Stimulated activated CD4-positive, alpha-beta T cell treated with anti-CD3 and anti-CD28 coated beads, TNF-alpha, amount 100 ng/mL, for 4 hours (primary cell): Measurements from ENCODE around the gene TIE1.

ENCODE experiments used
- DNase-seq, 3 experiments: peaks; one replicate each; pipeline ENCODE4 v3.0.0-alpha.2; 2020; ENCODE audit warnings: low read depth in 3 of 3

The TIE1 gene

GRCh38 chr1:43293896-43294760, 6.7 kb upstream of the TIE1 start:
- DNase-seq, result no peak

DNA sequence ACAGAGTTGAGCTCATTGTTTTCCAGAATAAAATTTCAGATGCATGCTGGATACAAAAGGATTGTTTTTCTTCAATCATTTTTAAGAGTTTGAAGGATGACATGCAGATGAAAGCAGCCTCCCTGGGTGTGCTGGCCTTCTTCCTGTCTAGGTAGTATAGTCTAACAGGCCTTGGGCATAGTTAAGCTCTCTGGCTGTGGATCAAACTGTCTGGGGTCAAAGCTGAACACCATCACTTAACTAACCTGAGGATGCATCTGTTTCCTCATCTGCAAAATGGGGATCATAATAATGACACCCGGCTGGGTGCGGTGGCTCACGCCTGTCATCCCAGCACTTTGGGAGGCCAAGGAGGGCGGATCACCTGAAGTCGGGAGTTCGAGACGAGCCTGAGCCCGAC, 6.0 kb upstream of the TIE1 start:
- DNase-seq, result no peak

GRCh38 chr1:43296207-43296606, 4.6 kb upstream of the TIE1 start:
- no peak for DNase-seq

DNA sequence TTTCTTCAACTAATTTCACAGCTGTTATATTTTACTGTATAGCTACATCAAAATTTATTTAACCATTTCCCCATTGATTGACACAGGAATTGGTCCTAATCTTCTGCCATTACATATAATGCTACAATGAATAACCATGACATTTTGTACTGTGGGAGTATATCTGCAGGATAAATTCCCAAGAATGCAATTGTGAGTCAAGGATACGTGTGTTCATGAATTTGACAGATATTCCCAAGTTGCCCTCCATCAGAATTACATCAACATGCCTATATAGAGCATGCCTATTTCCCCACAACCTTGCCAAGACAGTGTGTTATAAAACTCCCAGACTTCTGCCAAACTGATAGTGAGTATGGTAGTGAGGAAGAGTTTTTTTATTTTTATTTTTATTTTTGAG, 2.7 kb upstream of the TIE1 start:
- DNase-seq, result no peak

DNA sequence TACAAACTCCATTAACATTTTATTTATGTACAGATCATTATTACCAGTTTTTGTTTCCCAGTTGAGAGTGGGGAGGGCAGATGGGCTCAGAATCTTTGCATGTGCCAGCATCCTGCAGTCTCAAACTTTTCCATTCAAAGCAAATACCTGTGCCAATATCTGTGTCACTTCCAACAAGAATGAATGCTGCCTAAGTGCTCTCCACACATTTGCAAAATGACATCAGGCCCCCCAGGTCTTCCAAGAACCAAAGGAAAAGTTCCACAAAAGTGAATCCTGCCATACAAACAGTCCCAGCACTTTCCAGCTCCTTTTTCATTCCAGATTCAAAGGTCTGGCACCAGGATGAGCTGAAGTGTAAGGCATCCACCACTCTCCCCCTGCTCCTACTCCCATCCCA, 1.7 kb upstream of the TIE1 start:
- DNase-seq, result no peak

- no peak for DNase-seq
Observed at GRCh38 chr1:43302201-43302600, 1.4 kb downstream of the TIE1 start.

- no peak for DNase-seq
Observed at GRCh38 chr1:43302721-43303470, 2.1 kb downstream of the TIE1 start.

- no peak for DNase-seq
Observed at GRCh38 chr1:43303471-43304313, 2.9 kb downstream of the TIE1 start.

DNA sequence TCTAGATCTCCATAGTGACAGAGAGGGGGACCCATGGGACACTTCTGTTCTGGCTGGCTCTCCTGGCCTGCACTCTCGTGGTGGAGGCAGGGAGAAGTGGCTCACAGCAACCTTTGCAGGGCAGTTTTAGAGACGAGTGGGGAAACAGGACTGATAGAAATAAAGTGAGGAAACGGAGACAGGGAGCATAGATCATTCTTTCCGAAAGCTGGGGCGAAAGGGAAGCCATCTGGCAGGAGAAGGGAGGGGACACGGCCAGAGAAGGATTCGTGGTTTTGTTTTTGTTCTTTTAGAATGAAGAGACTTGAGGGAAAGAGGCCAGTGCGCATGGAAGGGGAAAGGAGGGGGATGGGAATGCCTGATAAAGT, 3.5 kb downstream of the TIE1 start:
- DNase-seq, result no peak

DNA sequence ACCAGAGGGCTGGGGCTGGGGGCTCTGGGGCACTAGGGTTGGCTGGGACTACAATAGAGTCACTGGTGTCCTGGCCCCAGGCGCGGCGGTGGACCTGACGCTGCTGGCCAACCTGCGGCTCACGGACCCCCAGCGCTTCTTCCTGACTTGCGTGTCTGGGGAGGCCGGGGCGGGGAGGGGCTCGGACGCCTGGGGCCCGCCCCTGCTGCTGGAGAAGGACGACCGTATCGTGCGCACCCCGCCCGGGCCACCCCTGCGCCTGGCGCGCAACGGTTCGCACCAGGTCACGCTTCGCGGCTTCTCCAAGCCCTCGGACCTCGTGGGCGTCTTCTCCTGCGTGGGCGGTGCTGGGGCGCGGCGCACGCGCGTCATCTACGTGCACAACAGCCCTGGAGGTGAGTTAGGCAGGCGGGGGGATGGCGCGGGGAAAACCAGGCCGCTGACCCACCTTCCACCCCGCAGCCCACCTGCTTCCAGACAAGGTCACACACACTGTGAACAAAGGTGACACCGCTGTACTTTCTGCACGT, 4.1 kb downstream of the TIE1 start:
- DNase-seq, result no peak

DNA sequence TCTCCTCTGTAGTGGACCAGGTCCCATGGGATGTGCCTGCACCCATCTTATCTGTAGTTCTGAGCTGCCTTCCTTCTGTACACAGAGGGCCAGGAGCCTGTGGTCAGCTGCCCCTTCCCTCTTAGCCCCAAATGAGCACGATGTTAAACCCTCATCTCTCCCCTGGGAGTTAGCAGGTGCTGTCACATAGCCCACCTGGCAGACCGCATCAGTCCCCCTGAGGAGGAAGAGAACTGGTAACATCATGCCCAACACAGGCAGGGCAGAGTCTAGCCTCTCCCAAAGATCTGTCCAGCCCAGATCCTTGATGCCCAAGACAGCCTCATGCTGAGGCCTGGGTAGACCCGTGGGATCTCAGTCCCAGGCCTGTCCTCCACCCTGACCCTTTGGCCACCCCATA, 4.7 kb downstream of the TIE1 start:
- DNase-seq, result no peak

GRCh38 chr1:43305926-43306687, 5.3 kb downstream of the TIE1 start:
- no peak for DNase-seq

GRCh38 chr1:43306688-43307457, 6.1 kb downstream of the TIE1 start:
- DNase-seq, result no peak

GRCh38 chr1:43307458-43308158, 6.8 kb downstream of the TIE1 start:
- no peak for DNase-seq

DNA sequence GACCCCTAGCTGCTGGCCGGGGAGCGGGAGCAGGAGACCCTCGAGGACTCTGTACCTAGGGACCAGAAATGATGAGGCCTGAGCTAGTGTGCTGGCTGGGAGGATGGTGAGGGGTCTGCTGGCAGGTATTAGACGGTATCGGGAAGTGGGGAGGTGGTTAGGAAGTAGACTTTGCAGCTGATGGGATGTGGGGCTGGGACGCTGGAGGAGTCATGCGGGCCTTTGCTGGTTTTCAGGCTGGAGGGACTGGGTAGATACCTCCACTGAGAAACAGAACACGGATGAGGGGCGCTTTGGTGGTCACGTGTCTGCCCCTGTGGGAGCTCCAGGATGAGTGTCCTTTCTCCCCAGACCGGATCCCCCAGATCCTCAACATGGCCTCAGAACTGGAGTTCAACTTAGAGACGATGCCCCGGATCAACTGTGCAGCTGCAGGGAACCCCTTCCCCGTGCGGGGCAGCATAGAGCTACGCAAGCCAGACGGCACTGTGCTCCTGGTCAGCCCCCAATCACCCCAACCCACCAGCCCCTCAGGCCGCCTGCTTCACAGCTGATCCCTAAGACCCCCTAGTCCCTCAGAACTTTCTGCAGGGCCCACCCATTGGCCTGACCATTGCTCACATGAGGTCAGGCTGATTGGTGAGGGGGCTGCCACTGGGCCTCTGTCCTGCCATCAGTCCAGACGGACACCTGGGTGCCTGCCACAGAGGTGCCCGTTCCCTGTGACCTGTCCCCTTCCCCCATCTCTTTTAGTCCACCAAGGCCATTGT, 8.0 kb downstream of the TIE1 start:
- no peak for DNase-seq

DNA sequence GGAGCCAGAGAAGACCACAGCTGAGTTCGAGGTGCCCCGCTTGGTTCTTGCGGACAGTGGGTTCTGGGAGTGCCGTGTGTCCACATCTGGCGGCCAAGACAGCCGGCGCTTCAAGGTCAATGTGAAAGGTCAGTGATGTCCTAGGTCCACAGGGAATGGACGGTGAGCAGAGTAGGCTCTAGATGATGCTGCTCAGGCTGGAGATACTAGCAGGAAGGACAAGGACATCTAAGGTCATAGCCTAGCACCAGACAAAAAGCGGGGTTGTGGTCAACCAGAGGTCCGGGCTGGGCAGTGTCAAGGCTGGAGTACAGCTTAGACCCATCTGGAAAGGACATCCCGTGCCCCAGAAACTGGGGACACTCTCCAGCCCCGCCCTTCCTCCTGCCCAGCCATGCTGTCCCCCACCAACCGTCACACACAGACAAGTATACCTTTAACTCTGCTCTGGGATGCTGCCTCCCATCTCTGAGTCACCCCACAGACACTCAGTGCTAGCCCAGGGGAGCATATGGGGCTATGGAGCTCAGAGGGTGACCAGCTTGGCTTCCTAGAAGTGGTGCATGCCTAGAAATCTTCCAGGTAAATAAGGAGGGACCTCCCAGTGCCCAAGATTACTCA, 8.7 kb downstream of the TIE1 start:
- DNase-seq, result no peak

DNA sequence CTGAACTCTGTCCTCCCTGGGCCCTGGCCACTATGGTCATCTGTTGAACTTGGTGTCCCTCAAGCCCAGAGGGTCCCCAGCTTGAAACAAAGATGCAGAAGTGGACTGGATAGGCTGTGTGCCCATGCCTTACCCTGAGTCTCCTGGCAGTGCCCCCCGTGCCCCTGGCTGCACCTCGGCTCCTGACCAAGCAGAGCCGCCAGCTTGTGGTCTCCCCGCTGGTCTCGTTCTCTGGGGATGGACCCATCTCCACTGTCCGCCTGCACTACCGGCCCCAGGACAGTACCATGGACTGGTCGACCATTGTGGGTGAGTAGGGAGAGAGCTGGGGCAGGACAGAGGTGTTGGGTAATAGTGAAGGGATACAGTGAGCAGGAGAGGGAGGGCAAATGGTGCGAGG, 10.7 kb downstream of the TIE1 start:
- DNase-seq, result no peak

DNA sequence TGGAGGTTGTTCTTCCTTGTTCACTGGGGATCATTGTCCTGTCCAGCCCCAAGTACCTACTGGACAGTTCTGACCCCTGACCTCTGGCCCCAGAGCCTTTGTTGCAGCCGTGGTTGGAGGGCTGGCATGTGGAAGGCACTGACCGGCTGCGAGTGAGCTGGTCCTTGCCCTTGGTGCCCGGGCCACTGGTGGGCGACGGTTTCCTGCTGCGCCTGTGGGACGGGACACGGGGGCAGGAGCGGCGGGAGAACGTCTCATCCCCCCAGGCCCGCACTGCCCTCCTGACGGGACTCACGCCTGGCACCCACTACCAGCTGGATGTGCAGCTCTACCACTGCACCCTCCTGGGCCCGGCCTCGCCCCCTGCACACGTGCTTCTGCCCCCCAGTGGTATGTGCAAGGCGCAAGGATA, 11.4 kb downstream of the TIE1 start:
- no peak for DNase-seq
